ENCODE results near the gene TEX13D. TPM values are rescaled to one million over a fixed set of nuclear protein-coding genes. Genes with fewer than 3 reads are reported as not detected.

The TEX13D gene
- total and polyA plus RNA-seq, 2 of the 8 experiments (the other 6 are each of a cell fraction or from before 2014, with no cell fraction given), result 0.03 to 0.07 TPM

GRCh38 chrX:124341396-124342132 lies 9.1 kb downstream of the TEX13D start (continued):
- TF ChIP-seq NRF1 (IDR thresholded peaks at IDR 0.05; ENCODE audit: low read depth, low read length), result no peak
- no peak for TF ChIP-seq BRCA1 (IDR thresholded peaks at IDR 0.05; ENCODE audit: low read depth, low read length)
- no peak for TF ChIP-seq TCF12 (IDR thresholded peaks at IDR 0.05; ENCODE audit: low read depth, low read length)
- TF ChIP-seq EGR1 (IDR thresholded peaks at IDR 0.05; ENCODE audit: borderline replicate concordance, low read depth, low read length), result no peak
- no peak for TF ChIP-seq HDAC2 (IDR thresholded peaks at IDR 0.05; ENCODE audit: borderline replicate concordance in 1 of 2, low read depth in 2 of 2, low read length in 2 of 2)
- no peak for TF ChIP-seq RFX5 (IDR thresholded peaks at IDR 0.05; ENCODE audit: borderline replicate concordance, low read depth, low read length)
- TF ChIP-seq NANOG (IDR thresholded peaks at IDR 0.05; ENCODE audit: insufficient read depth, low read depth, low read length, poor library complexity, severe bottlenecking), result no peak
- no peak for TF ChIP-seq RXRA (IDR thresholded peaks at IDR 0.05; ENCODE audit: insufficient read depth, low read depth, low read length)
- no peak for TF ChIP-seq EZH2 (IDR thresholded peaks at IDR 0.05; ENCODE audit: low read depth, low read length, severe bottlenecking)
